ENCODE measurements around the gene CACNG1. TPM values are rescaled to one million over a fixed set of nuclear protein-coding genes. Genes with fewer than 3 reads are reported as not detected.

The CACNG1 gene
- total RNA-seq, 1 donor from 2014 or later = not detected

GRCh38 chr17:67052720-67053437 is 8.5 kb downstream of the CACNG1 start:
- ATAC-seq = no peak

- no peak for ATAC-seq
Observed at GRCh38 chr17:67053438-67054000, 9.2 kb downstream of the CACNG1 start.

GRCh38 chr17:67054011-67054591 is 9.7 kb downstream of the CACNG1 start:
- ATAC-seq = no peak

- ATAC-seq = no peak
Observed at GRCh38 chr17:67054608-67055007, 10.3 kb downstream of the CACNG1 start.

- ATAC-seq = no peak
Observed at GRCh38 chr17:67055041-67055443, 10.7 kb downstream of the CACNG1 start.

- no peak for ATAC-seq
Observed at GRCh38 chr17:67055811-67056745, 11.7 kb downstream of the CACNG1 start.

- ATAC-seq = no peak
Observed at GRCh38 chr17:67056746-67057490, 12.6 kb downstream of the CACNG1 start.

- no peak for ATAC-seq
Observed at GRCh38 chr17:67058036-67058435, 13.7 kb downstream of the CACNG1 start.

GRCh38 chr17:67059372-67059771 is 15.0 kb downstream of the CACNG1 start:
- ATAC-seq = no peak

GRCh38 chr17:67063141-67063540 is 18.8 kb downstream of the CACNG1 start:
- no peak for ATAC-seq

GRCh38 chr17:67066717-67067116 is 22.4 kb downstream of the CACNG1 start:
- ATAC-seq = no peak

GRCh38 chr17:67067571-67068482 is 23.5 kb downstream of the CACNG1 start:
- ATAC-seq = no peak

GRCh38 chr17:67068999-67069398 is 24.6 kb downstream of the CACNG1 start:
- no peak for ATAC-seq

GRCh38 chr17:67069603-67070136 is 25.3 kb downstream of the CACNG1 start:
- ATAC-seq = no peak

GRCh38 chr17:67071595-67071994 is 27.2 kb downstream of the CACNG1 start:
- no peak for ATAC-seq

GRCh38 chr17:67072885-67073284 is 28.5 kb downstream of the CACNG1 start:
- no peak for ATAC-seq

GRCh38 chr17:67074781-67075180 is 30.4 kb downstream of the CACNG1 start:
- ATAC-seq = no peak

GRCh38 chr17:67076290-67076689 is 31.9 kb downstream of the CACNG1 start:
- ATAC-seq = no peak

GRCh38 chr17:67078292-67078691 is 33.9 kb downstream of the CACNG1 start:
- no peak for ATAC-seq

GRCh38 chr17:67079491-67079890 is 35.1 kb downstream of the CACNG1 start:
- ATAC-seq = no peak

GRCh38 chr17:67080804-67081203 is 36.5 kb downstream of the CACNG1 start:
- no peak for ATAC-seq

Data from esophagus mucosa (tissue), 1 donor.